HEK293 (cell line): ENCODE data around the gene GALNT2.

Experiments used
- CTCF ChIP-seq: fragments of 450-650 bp; formaldehyde crosslinking; IDR thresholded peaks from 2 replicates; pipeline ENCODE4 v1.5.1; 2016; ENCODE audit warnings: missing biosample characterization, missing genetic modification characterization
- HOXD13 ChIP-seq: sonication (generic); formaldehyde crosslinking; IDR thresholded peaks from 2 replicates; pipeline ENCODE4 v1.8.0; 2022; ENCODE audit warnings: missing genetic modification reagents, borderline replicate concordance
- PRDM4 ChIP-seq: fragments of 450-650 bp; formaldehyde crosslinking; IDR thresholded peaks from 2 replicates; pipeline ENCODE4 v1.5.1; 2017; ENCODE audit warnings: missing biosample characterization, missing genetic modification characterization
- ZBTB6 ChIP-seq: fragments of 450-650 bp; formaldehyde crosslinking; IDR thresholded peaks from 2 replicates; pipeline ENCODE4 v1.5.1; 2017; ENCODE audit warnings: missing biosample characterization, missing genetic modification characterization
- ZNF311 ChIP-seq: fragments of 450-650 bp; formaldehyde crosslinking; IDR thresholded peaks from 2 replicates; pipeline ENCODE4 v1.5.1; 2017; ENCODE audit warnings: missing biosample characterization, missing genetic modification characterization, borderline replicate concordance
- ZNF366 ChIP-seq: fragments of 450-650 bp; formaldehyde crosslinking; conservative IDR thresholded peaks from 2 replicates; pipeline ENCODE4 v1.5.1; 2016; ENCODE audit warnings: missing biosample characterization, missing genetic modification characterization
- ZNF670 ChIP-seq: fragments of 450-650 bp; formaldehyde crosslinking; IDR thresholded peaks from 2 replicates; pipeline ENCODE4 v1.5.1; 2016; ENCODE audit warnings: missing biosample characterization, missing genetic modification characterization, low read depth
- ZSCAN4 ChIP-seq: fragments of 450-650 bp; formaldehyde crosslinking; IDR thresholded peaks from 2 replicates; pipeline ENCODE4 v1.5.1; 2017; ENCODE audit warnings: missing biosample characterization, missing genetic modification characterization
- TF ChIP-seq, protein P1 (sequence below): fragments of 450-650 bp; formaldehyde crosslinking; IDR thresholded peaks from 2 replicates; pipeline ENCODE4 v1.5.1; 2016; ENCODE audit warnings: missing biosample characterization, missing genetic modification characterization

- no peak for TF ChIP-seq ZBTB6 (tag by site-specific recombination)
- no peak for TF ChIP-seq CTCF
- TF ChIP-seq ZNF670 (tag by site-specific recombination): no peak
- TF ChIP-seq PRDM4 (tag by site-specific recombination): no peak
- TF ChIP-seq, protein P1, sequence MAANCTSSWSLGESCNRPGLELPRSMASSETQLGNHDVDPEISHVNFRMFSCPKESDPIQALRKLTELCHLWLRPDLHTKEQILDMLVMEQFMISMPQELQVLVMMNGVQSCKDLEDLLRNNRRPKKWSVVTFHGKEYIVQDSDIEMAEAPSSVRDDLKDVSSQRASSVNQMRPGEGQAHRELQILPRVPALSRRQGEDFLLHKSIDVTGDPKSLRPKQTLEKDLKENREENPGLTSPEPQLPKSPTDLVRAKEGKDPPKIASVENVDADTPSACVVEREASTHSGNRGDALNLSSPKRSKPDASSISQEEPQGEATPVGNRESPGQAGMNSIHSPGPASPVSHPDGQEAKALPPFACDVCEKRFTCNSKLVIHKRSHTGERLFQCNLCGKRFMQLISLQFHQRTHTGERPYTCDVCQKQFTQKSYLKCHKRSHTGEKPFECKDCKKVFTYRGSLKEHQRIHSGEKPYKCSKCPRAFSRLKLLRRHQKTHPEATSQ (tag by site-specific recombination): no peak
- no peak for TF ChIP-seq ZNF366
- no peak for TF ChIP-seq ZNF311 (tag by site-specific recombination)
- TF ChIP-seq ZSCAN4 (tag by site-specific recombination): no peak
- TF ChIP-seq HOXD13 (CRISPR knock-in tag): no peak
These were observed 58.8 kb downstream of the GALNT2 start for GRCh38 chr1:230125640-230126528.
